ENCODE measurements around the gene FAAP20.
A peak's percentile ranks its signal among the peaks of the same experiment; 100 is the strongest.

Gene FAAP20

GRCh38 chr1:2231532-2232254 lies 37.1 kb upstream of the FAAP20 start:
- peaks cover 3% of the 10 kb centered on the region for H3K79me1 ChIP-seq (replicated peaks; ENCODE audit: low read length, poor library complexity, severe bottlenecking)
- no peak overlapping the region for H2BK5ac ChIP-seq (ENCODE audit: low read depth, low read length, poor library complexity, severe bottlenecking)
- H4K8ac ChIP-seq (ENCODE audit: low read length): no peak overlapping the region
- H3K36me3 ChIP-seq (ENCODE audit: control insufficient read depth in 1 of 2, insufficient read depth in 2 of 2, low read depth in 1 of 2, low read length in 2 of 2): peaks cover 0 to 26% of the 10 kb centered on the region in 2 experiments
- H3K27me3 ChIP-seq (ENCODE audit: control insufficient read depth in 1 of 2, insufficient read depth in 1 of 2, low read length in 2 of 2): no peaks in the 10 kb centered on the region
- H2BK12ac ChIP-seq (ENCODE audit: low read length in 2 of 2): no peak overlapping the region
- no peak overlapping the region for H3K14ac ChIP-seq (ENCODE audit: low read length in 2 of 2)
- peak overlapping the region; percentile 92 for H3K4me2 ChIP-seq (ENCODE audit: low read length, poor library complexity, severe bottlenecking)
- H3K4ac ChIP-seq (ENCODE audit: low read depth in 1 of 2, low read length in 2 of 2): peak overlapping the region in 1 of 2 experiments; percentile 68
- H2BK120ac ChIP-seq (ENCODE audit: low read depth, low read length): no peak overlapping the region
- peak overlapping the region; percentile 6 for H4K91ac ChIP-seq (ENCODE audit: low read length)
- H3K23ac ChIP-seq (ENCODE audit: low read length in 2 of 2): peak overlapping the region in 1 of 2 experiments; percentile 78
- H3K27ac ChIP-seq (ENCODE audit: low read length, poor library complexity, severe bottlenecking): peak overlapping the region; percentile 52
- H2BK15ac ChIP-seq (ENCODE audit: low read depth, poor library complexity, severe bottlenecking): no peak overlapping the region
- H3K4me3 ChIP-seq (ENCODE audit: insufficient read depth in 1 of 2, low read depth in 1 of 2, low read length in 2 of 2): peak overlapping the region; percentile 64 to 92
- H3K9ac ChIP-seq (ENCODE audit: low read length): peak overlapping the region; percentile 94
- no peak overlapping the region for H2AK5ac ChIP-seq (ENCODE audit: low read length, severe bottlenecking)
- peak overlapping the region in 1 of 2 experiments; percentile 85 for H3K18ac ChIP-seq (ENCODE audit: low read depth in 1 of 2, low read length in 2 of 2)
- H3K9me3 ChIP-seq (ENCODE audit: control insufficient read depth, low read length): no peaks in the 10 kb centered on the region
- DNase-seq: peak; percentile 83
- peaks cover 59% of the 10 kb centered on the region for H3K4me1 ChIP-seq (ENCODE audit: control insufficient read depth, insufficient read depth, low read depth, low read length)
- no peak overlapping the region for H2AFZ ChIP-seq (ENCODE audit: low read depth, low read length)
- 32% methylated on average over 21 of the region's 26 CpGs for WGBS

- H3K4me2 ChIP-seq (ENCODE audit: low read length, poor library complexity, severe bottlenecking): peak overlapping the region; percentile 92
- H2BK120ac ChIP-seq (ENCODE audit: low read depth, low read length): no peak overlapping the region
- H3K27ac ChIP-seq (ENCODE audit: low read length, poor library complexity, severe bottlenecking): peak overlapping the region; percentile 48
- H3K9me3 ChIP-seq (ENCODE audit: control insufficient read depth, low read length): no peaks in the 10 kb centered on the region
- no peak overlapping the region for H2BK15ac ChIP-seq (ENCODE audit: low read depth, poor library complexity, severe bottlenecking)
- peak overlapping the region in 1 of 2 experiments; percentile 94 for H3K14ac ChIP-seq (ENCODE audit: low read length in 2 of 2)
- H4K8ac ChIP-seq (ENCODE audit: low read length): no peak overlapping the region
- peak overlapping the region in 1 of 2 experiments; percentile 78 for H3K23ac ChIP-seq (ENCODE audit: low read length in 2 of 2)
- no peak overlapping the region for H4K91ac ChIP-seq (ENCODE audit: low read length)
- H2AK5ac ChIP-seq (ENCODE audit: low read length, severe bottlenecking): no peak overlapping the region
- H2AFZ ChIP-seq (ENCODE audit: low read depth, low read length): no peak overlapping the region
- peak overlapping the region; percentile 94 for H3K9ac ChIP-seq (ENCODE audit: low read length)
- peak overlapping the region in 1 of 2 experiments; percentile 67 for H2BK12ac ChIP-seq (ENCODE audit: low read length in 2 of 2)
- WGBS: 20% methylated on average over 30 of the region's 30 CpGs
- H3K4ac ChIP-seq (ENCODE audit: low read depth in 1 of 2, low read length in 2 of 2): peak overlapping the region; percentile 9 to 68
- H3K4me1 ChIP-seq (ENCODE audit: control insufficient read depth, insufficient read depth, low read depth, low read length): peaks cover 60% of the 10 kb centered on the region
- peaks cover 6% of the 10 kb centered on the region for H3K79me1 ChIP-seq (replicated peaks; ENCODE audit: low read length, poor library complexity, severe bottlenecking)
- peaks cover 0 to 24% of the 10 kb centered on the region in 2 experiments for H3K36me3 ChIP-seq (ENCODE audit: control insufficient read depth in 1 of 2, insufficient read depth in 2 of 2, low read depth in 1 of 2, low read length in 2 of 2)
- no peak overlapping the region for H2BK5ac ChIP-seq (ENCODE audit: low read depth, low read length, poor library complexity, severe bottlenecking)
- H3K18ac ChIP-seq (ENCODE audit: low read depth in 1 of 2, low read length in 2 of 2): peak overlapping the region in 1 of 2 experiments; percentile 85
- peak overlapping the region; percentile 64 to 92 for H3K4me3 ChIP-seq (ENCODE audit: insufficient read depth in 1 of 2, low read depth in 1 of 2, low read length in 2 of 2)
- peak; percentile 64 for DNase-seq
- no peaks in the 10 kb centered on the region for H3K27me3 ChIP-seq (ENCODE audit: control insufficient read depth in 1 of 2, insufficient read depth in 1 of 2, low read length in 2 of 2)
Observed at GRCh38 chr1:2230781-2231531, 36.4 kb upstream of the FAAP20 start.

- Histone ChIP-seq H3K18ac (ENCODE audit: low read depth in 1 of 2, low read length in 2 of 2) (peak overlapping the region; percentile 11 to 31), H3K79me1 (replicated peaks; ENCODE audit: low read length, poor library complexity, severe bottlenecking) (peaks cover 6% of the 10 kb centered on the region), H3K4me2 (ENCODE audit: low read length, poor library complexity, severe bottlenecking) (peak overlapping the region; percentile 92), H2AFZ (ENCODE audit: low read depth, low read length) (no peak overlapping the region), H3K27ac (ENCODE audit: low read length, poor library complexity, severe bottlenecking) (peak overlapping the region; percentile 18), H3K27me3 (ENCODE audit: control insufficient read depth in 1 of 2, insufficient read depth in 1 of 2, low read length in 2 of 2) (no peaks in the 10 kb centered on the region), H3K9ac (ENCODE audit: low read length) (peak overlapping the region; percentile 94), H3K4me3 (ENCODE audit: insufficient read depth in 1 of 2, low read depth in 1 of 2, low read length in 2 of 2) (peak overlapping the region; percentile 71 to 92), H3K4me1 (ENCODE audit: control insufficient read depth, insufficient read depth, low read depth, low read length) (peaks cover 52% of the 10 kb centered on the region), H2BK5ac (ENCODE audit: low read depth, low read length, poor library complexity, severe bottlenecking) (no peak overlapping the region), H4K8ac (ENCODE audit: low read length) (no peak overlapping the region), H3K9me3 (ENCODE audit: control insufficient read depth, low read length) (no peaks in the 10 kb centered on the region), H3K14ac (ENCODE audit: low read length in 2 of 2) (peak overlapping the region in 1 of 2 experiments; percentile 63), H3K36me3 (ENCODE audit: control insufficient read depth in 1 of 2, insufficient read depth in 2 of 2, low read depth in 1 of 2, low read length in 2 of 2) (peaks cover 0 to 21% of the 10 kb centered on the region in 2 experiments), H2BK15ac (ENCODE audit: low read depth, poor library complexity, severe bottlenecking) (no peak overlapping the region), H2BK12ac (ENCODE audit: low read length in 2 of 2) (peak overlapping the region in 1 of 2 experiments; percentile 47), H3K4ac (ENCODE audit: low read depth in 1 of 2, low read length in 2 of 2) (peak overlapping the region in 1 of 2 experiments; percentile 71), H2AK5ac (ENCODE audit: low read length, severe bottlenecking) (no peak overlapping the region), H2BK120ac (ENCODE audit: low read depth, low read length) (no peak overlapping the region), H3K23ac (ENCODE audit: low read length in 2 of 2) (peak overlapping the region in 1 of 2 experiments; percentile 63), H4K91ac (ENCODE audit: low read length) (peak overlapping the region; percentile 6)
- peak; percentile 53 for DNase-seq
- WGBS: 6% methylated on average over 28 of the region's 32 CpGs
Observed at GRCh38 chr1:2229911-2230731, 35.5 kb upstream of the FAAP20 start.

All from mesenchymal stem cell (in vitro differentiated cells and primary cell).